Osteoblast (primary cell): Measurements from ENCODE around the gene PBX1. TPM values are rescaled to one million over a fixed set of nuclear protein-coding genes. Genes with fewer than 3 reads are reported as not detected.

Source experiments
- DNase-seq: peaks from one replicate; pipeline ENCODE4 v3.0.0; 2011; ENCODE audit warnings: low spot score, mixed read lengths; ENCODE audit not compliant: insufficient read length; ENCODE audit errors: missing footprints
- H2AFZ ChIP-seq: 2 replicates; pipeline ENCODE4 v1.6.0; 2011; ENCODE audit warnings: mild to moderate bottlenecking, low read length
- H3K27ac ChIP-seq: 2 replicates; pipeline ENCODE4 v1.5.1; 2011; ENCODE audit warnings: mild to moderate bottlenecking, low read depth, low read length, moderate library complexity
- H3K27me3 ChIP-seq: 2 replicates; pipeline ENCODE4 v1.6.0; 2012; ENCODE audit warnings: mild to moderate bottlenecking, control low read depth, inconsistent platforms, low read length, moderate library complexity; ENCODE audit not compliant: insufficient read depth
- H3K36me3 ChIP-seq: 2 replicates; pipeline ENCODE4 v1.5.1; 2011; ENCODE audit warnings: mild to moderate bottlenecking, low read length, control low read depth, moderate library complexity; ENCODE audit not compliant: insufficient read depth
- H3K4me1 ChIP-seq: 2 replicates; pipeline ENCODE4 v1.5.1; 2011; ENCODE audit warnings: mild to moderate bottlenecking, low read length, control low read depth, moderate library complexity; ENCODE audit not compliant: insufficient read depth
- H3K4me2 ChIP-seq: 2 replicates; pipeline ENCODE4 v1.6.0; 2011; ENCODE audit warnings: mild to moderate bottlenecking, low read length; ENCODE audit not compliant: insufficient read depth
- H3K4me3 ChIP-seq: fragments of 200-600 bp; sonication (generic); 3 replicates; pipeline ENCODE4 v1.5.1; 2012; ENCODE audit warnings: mild to moderate bottlenecking, low read length, inconsistent platforms; ENCODE audit not compliant: insufficient read depth
- H3K79me2 ChIP-seq: 2 replicates; pipeline ENCODE4 v1.6.0; 2012; ENCODE audit warnings: mild to moderate bottlenecking, low read length, control low read depth, inconsistent platforms; ENCODE audit not compliant: insufficient read depth
- H3K9me3 ChIP-seq: 2 replicates; pipeline ENCODE4 v1.5.1; 2011; ENCODE audit warnings: low read depth, low read length, control low read depth
- H4K20me1 ChIP-seq: 2 replicates; pipeline ENCODE4 v1.6.0; 2012; ENCODE audit warnings: mild to moderate bottlenecking, low read length, control low read depth; ENCODE audit not compliant: insufficient read depth
- CTCF ChIP-seq: IDR thresholded peaks from 2 replicates; pipeline ENCODE4 v1.5.1; 2011; ENCODE audit warnings: mild to moderate bottlenecking, low read depth, low read length, moderate library complexity; ENCODE audit errors: extremely low read depth
- total RNA-seq: library from RNA; depleted of rRNA; stranded (reverse); fragments of >200 nt; gene quantifications from 2 replicates; pipeline ENCODE4 v1.2.3, GENCODE V29; 2012

Gene PBX1
- total RNA-seq, 1 donor: 10.1 TPM

DNA sequence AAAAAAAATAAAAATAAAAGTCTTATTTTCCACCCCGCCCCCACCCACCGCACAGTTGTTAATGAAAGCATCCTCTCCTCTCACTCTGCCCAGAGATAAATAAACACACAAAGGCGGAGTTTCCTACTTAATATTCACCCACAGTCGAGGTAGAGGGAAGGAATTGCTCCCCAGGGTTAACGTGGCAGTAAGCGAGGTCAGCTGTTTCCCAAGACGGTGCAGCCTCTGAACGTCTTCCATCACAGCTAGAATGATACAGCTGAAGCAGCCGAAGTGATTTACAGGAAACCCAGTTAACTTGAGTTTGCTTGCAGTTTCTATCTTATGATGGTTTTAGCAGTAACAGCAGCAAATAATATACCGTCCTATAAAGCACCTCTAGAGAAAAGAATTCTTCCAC, 283.9 kb downstream of the PBX1 start:
- no peak for TF ChIP-seq CTCF
- no peaks in the 10 kb centered on the region for H3K79me2 ChIP-seq
- H3K4me2 ChIP-seq: no peak overlapping the region
- no peaks in the 10 kb centered on the region for H3K9me3 ChIP-seq
- no peak overlapping the region for H3K4me3 ChIP-seq
- no peaks in the 10 kb centered on the region for H3K27me3 ChIP-seq
- H2AFZ ChIP-seq: no peak overlapping the region
- H3K4me1 ChIP-seq: no peaks in the 10 kb centered on the region
- H4K20me1 ChIP-seq: no peaks in the 10 kb centered on the region
- H3K27ac ChIP-seq: no peak overlapping the region
- DNase-seq: no peak
- H3K36me3 ChIP-seq: no peaks in the 10 kb centered on the region

DNA sequence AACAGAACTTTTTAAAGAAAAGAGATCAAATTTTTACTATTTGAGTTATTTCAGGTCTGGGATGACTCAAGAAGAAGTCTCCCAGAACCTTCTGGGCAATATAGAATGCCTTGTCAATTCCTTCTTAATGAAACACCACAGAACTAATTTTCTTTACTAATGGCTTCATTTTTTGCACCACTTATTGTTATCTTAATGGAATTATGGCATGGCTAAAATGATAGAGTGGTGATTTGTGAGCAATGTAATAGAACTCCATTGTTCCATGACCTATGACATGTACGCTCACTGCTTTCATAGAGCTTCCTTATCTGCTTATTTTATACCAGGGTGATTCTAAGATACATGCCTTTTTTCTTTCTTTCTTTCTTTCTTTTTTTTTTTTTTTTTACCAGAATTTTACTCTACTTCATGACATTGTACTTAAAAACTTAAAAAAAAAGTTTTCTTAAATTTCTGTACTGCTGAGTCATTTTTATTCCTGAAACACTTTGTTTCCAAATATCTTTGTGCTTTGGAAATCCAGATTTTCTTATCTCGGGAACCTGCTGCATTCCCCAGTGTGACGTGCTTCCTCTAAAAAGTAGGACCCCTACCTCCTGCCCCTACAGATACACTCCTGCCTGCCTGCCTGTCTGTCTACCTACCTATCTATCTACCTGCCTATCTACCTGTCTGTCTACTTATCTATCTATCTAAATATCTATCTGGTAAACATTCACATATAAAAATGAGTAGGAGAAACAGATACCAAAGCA, 284.9 kb downstream of the PBX1 start:
- H3K79me2 ChIP-seq: no peaks in the 10 kb centered on the region
- no peak overlapping the region for H3K4me3 ChIP-seq
- H4K20me1 ChIP-seq: no peaks in the 10 kb centered on the region
- H3K36me3 ChIP-seq: no peaks in the 10 kb centered on the region
- H2AFZ ChIP-seq: no peak overlapping the region
- no peak for TF ChIP-seq CTCF
- no peaks in the 10 kb centered on the region for H3K9me3 ChIP-seq
- H3K4me2 ChIP-seq: no peak overlapping the region
- no peaks in the 10 kb centered on the region for H3K4me1 ChIP-seq
- H3K27me3 ChIP-seq: no peaks in the 10 kb centered on the region
- no peak overlapping the region for H3K27ac ChIP-seq
- DNase-seq: no peak

DNA sequence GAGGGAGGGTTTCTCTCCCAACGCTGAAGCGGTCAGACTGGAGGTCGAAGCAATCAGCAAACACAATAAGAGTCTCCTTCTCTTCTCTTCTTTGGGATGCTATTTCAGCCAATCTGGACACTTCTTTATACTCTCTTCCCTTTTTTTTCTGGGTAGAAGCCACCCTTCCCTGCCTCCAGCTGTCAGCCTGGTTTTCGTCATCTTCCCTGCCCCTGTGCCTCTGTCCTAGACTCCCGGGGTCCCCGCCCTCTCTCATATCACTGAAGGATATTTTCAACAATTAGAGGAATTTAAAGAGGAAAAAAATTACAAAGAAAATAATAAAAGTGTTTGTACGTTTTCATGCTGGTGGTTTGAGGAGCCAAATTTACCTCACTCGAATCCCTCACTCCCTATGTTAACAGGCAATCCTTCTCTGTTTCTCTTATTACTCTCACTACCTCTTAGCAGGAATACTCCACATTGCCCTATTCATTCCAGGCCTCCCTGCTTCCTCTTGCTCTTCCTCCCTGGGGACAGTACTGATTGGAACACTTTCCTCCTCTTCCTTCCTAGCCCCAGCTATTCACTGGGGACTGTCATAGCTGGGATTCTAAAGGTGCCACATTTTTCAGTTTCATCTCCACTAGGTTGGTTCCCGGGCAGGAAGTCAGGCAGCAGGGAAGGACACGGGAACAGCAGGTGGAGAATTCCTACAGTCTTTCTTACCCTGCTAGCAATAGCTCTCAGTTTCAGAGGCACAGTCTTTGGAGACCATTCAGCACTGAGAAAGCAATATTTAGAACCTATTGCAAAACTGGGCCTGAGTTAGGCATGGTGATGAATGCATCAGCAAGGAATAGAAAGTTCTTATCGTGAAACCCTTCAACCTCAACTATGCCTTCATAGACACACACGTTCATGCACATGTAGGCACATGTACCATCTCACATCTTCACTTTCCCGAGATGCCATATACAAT, 288.0 kb downstream of the PBX1 start:
- H3K27me3 ChIP-seq: no peaks in the 10 kb centered on the region
- no peaks in the 10 kb centered on the region for H3K9me3 ChIP-seq
- no peak overlapping the region for H2AFZ ChIP-seq
- no peak overlapping the region for H3K4me2 ChIP-seq
- no peak for DNase-seq
- H3K4me1 ChIP-seq: no peaks in the 10 kb centered on the region
- no peaks in the 10 kb centered on the region for H4K20me1 ChIP-seq
- no peak overlapping the region for H3K27ac ChIP-seq
- no peak overlapping the region for H3K4me3 ChIP-seq
- no peaks in the 10 kb centered on the region for H3K79me2 ChIP-seq
- no peak for TF ChIP-seq CTCF
- H3K36me3 ChIP-seq: no peaks in the 10 kb centered on the region

DNA sequence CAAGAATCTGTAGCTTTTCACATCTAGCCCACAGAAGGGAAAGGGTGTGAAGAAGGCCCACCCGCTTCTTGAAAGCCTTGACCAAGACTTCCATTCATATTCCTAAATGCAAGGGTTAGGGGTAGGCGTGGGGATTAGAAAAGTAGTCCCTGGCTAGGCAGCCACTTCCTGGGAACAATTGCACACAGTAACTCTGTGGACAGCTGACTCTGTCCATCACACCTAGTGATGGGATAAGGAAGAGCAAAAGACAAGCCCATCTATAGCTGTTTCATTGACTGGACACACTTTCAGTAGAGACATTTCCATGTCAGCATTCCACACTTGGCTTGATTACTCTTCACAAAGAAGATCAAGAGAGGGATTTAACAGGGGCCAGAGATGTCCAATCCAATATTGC, 294.2 kb downstream of the PBX1 start:
- Histone ChIP-seq H3K4me1 (no peaks in the 10 kb centered on the region), H3K79me2 (no peaks in the 10 kb centered on the region), H3K27ac (no peak overlapping the region), H3K27me3 (no peaks in the 10 kb centered on the region), H3K4me2 (no peak overlapping the region), H3K4me3 (no peak overlapping the region), H3K36me3 (no peaks in the 10 kb centered on the region), H4K20me1 (no peaks in the 10 kb centered on the region), H2AFZ (no peak overlapping the region), H3K9me3 (no peaks in the 10 kb centered on the region)
- DNase-seq: no peak
- TF ChIP-seq CTCF: no peak
